SK-N-SH (cell line): ENCODE data around the gene EPB41L1. TPM values are rescaled to one million over a fixed set of nuclear protein-coding genes. Genes with fewer than 3 reads are reported as not detected.

ENCODE experiments used
- CTCF ChIA-PET: fragments of 300-600, 350-600 bp; formaldehyde crosslinking; extraction: SDS; loops from one replicate; lab custom pipeline; 2021; lab: Yijun Ruan, JAX
- POLR2A ChIA-PET: fragments of 350-600 bp; sonication (Branson Sonifier 250); formaldehyde crosslinking; extraction: SDS; loops from one replicate; lab custom pipeline; 2020; ENCODE audit warnings: antibody characterized with exemption, inconsistent platforms; lab: Yijun Ruan, JAX
- DNase-seq: peaks from one replicate; pipeline ENCODE4 v3.0.0; 2012
- H2AFZ ChIP-seq: fragments of 200-600 bp; sonication (generic); 2 replicates; pipeline ENCODE4 v1.8.1; 2016; ENCODE audit warnings: antibody characterized with exemption, mild to moderate bottlenecking, low read depth
- H3F3A ChIP-seq: fragments of 200-600 bp; sonication (generic); replicated peaks from 2 replicates; pipeline ENCODE3; 2016; ENCODE audit warnings: antibody characterized with exemption, mild to moderate bottlenecking; ENCODE audit not compliant: insufficient read depth
- H3K27ac ChIP-seq, 2 experiments: fragments of 200-500 bp in 1 of 2; fragments of 200-600 bp in 1 of 2; sonication (Bioruptor generic) in 1 of 2; sonication (generic), shearing (Covaris generic) in 1 of 2; 2 replicates each; pipeline versions ENCODE4 v1.5.1 to v1.6.1; 2014 to 2016; ENCODE audit warnings: low read depth in 2 of 2, inconsistent platforms in 1 of 2, low read length in 1 of 2, mild to moderate bottlenecking in 1 of 2, mixed read lengths in 1 of 2
- H3K27me3 ChIP-seq: fragments of 200-600 bp; sonication (generic), shearing (Covaris generic); 2 replicates; pipeline ENCODE4 v1.6.1; 2016; ENCODE audit warnings: mixed run types; ENCODE audit not compliant: insufficient read depth
- H3K36me3 ChIP-seq, 2 experiments: fragments of 200-500 bp in 1 of 2; fragments of 200-600 bp in 1 of 2; sonication (Bioruptor generic) in 1 of 2; sonication (generic) in 1 of 2; replicated peaks in 1 of 2; 2 replicates each; pipeline versions ENCODE3 to v1.5.1; 2014 to 2016; ENCODE audit warnings: low read length in 1 of 2, mild to moderate bottlenecking in 1 of 2; ENCODE audit not compliant: insufficient read depth in 2 of 2, control insufficient read depth in 1 of 2
- H3K4me1 ChIP-seq, 2 experiments: fragments of 200-500 bp in 1 of 2; fragments of 200-600 bp in 1 of 2; sonication (Bioruptor generic) in 1 of 2; sonication (generic), shearing (Covaris generic) in 1 of 2; 2 replicates each; pipeline versions ENCODE4 v1.5.1 to v1.6.1; 2014 to 2016; ENCODE audit warnings: low read depth in 1 of 2, low read length in 1 of 2, mixed run types in 1 of 2; ENCODE audit not compliant: insufficient read depth in 2 of 2, control insufficient read depth in 1 of 2
- H3K4me2 ChIP-seq: fragments of 200-600 bp; sonication (generic), shearing (Covaris generic); 2 replicates; pipeline ENCODE4 v1.6.1; 2017; ENCODE audit warnings: mixed run types
- H3K4me3 ChIP-seq, 2 experiments: fragments of 200-500 bp in 1 of 2; fragments of 200-600 bp in 1 of 2; sonication (Bioruptor generic) in 1 of 2; sonication (generic), shearing (Covaris generic) in 1 of 2; 2 replicates each; pipeline versions ENCODE4 v1.5.1 to v1.8.1; 2014 to 2016; ENCODE audit warnings: low read depth in 2 of 2, inconsistent platforms in 1 of 2, low read length in 1 of 2, mild to moderate bottlenecking in 1 of 2, mixed read lengths in 1 of 2, moderate library complexity in 1 of 2
- H3K79me2 ChIP-seq: fragments of 200-600 bp; sonication (generic); 2 replicates; pipeline ENCODE4 v1.8.1; 2017; ENCODE audit warnings: mild to moderate bottlenecking; ENCODE audit not compliant: insufficient read depth
- H3K9ac ChIP-seq: fragments of 200-600 bp; sonication (generic); 2 replicates; pipeline ENCODE4 v1.6.1; 2017; ENCODE audit warnings: mixed run types
- H3K9me2 ChIP-seq: fragments of 200-600 bp; sonication (generic); 2 replicates; pipeline ENCODE4 v1.6.1; 2017; ENCODE audit warnings: mixed run types
- H3K9me3 ChIP-seq: fragments of 200-600 bp; sonication (generic); 2 replicates; pipeline ENCODE4 v1.6.1; 2017; ENCODE audit warnings: mixed run types, mild to moderate bottlenecking, moderate library complexity
- H4K20me1 ChIP-seq: fragments of 200-600 bp; sonication (generic); 2 replicates; pipeline ENCODE4 v1.6.1; 2017; ENCODE audit warnings: mild to moderate bottlenecking, mixed run types; ENCODE audit not compliant: insufficient read depth
- CTCF ChIP-seq: fragments of 200-600 bp; sonication (generic); IDR thresholded peaks from 2 replicates; pipeline ENCODE4 v1.6.1; 2017; ENCODE audit warnings: antibody characterized with exemption, mild to moderate bottlenecking, moderate library complexity
- FOXJ3 ChIP-seq: sonication (generic); formaldehyde crosslinking; IDR thresholded peaks from 2 replicates; pipeline ENCODE4 v1.5.1; 2020; ENCODE audit warnings: mild to moderate bottlenecking, missing genetic modification reagents
- GABPA ChIP-seq: IDR thresholded peaks from 2 replicates; pipeline ENCODE4 v1.4.0; 2012; ENCODE audit warnings: low read depth, mild to moderate bottlenecking
- JUND ChIP-seq: IDR thresholded peaks from 2 replicates; pipeline ENCODE4 v1.4.0; 2012
- MEF2A ChIP-seq: IDR thresholded peaks from 2 replicates; pipeline ENCODE4 v1.4.0; 2012; ENCODE audit warnings: low read depth, borderline replicate concordance
- MXI1 ChIP-seq: IDR thresholded peaks from 2 replicates; pipeline ENCODE4 v1.6.1; 2012; ENCODE audit warnings: mild to moderate bottlenecking, low read depth, low read length, improper control_type of control experiment
- NFIC ChIP-seq: IDR thresholded peaks from 2 replicates; pipeline ENCODE4 v1.4.0; 2012; ENCODE audit warnings: borderline replicate concordance
- NRF1 ChIP-seq: IDR thresholded peaks from 2 replicates; pipeline ENCODE4 v1.6.1; 2012; ENCODE audit warnings: low read depth, mild to moderate bottlenecking, low read length
- PBX3 ChIP-seq: IDR thresholded peaks from 2 replicates; pipeline ENCODE4; 2012
- POLR2AphosphoS5 ChIP-seq: IDR thresholded peaks from 2 replicates; pipeline ENCODE4 v1.6.1; 2012; ENCODE audit warnings: low read depth, low read length
- RAD21 ChIP-seq: IDR thresholded peaks from 2 replicates; pipeline ENCODE4 v1.6.1; 2012; ENCODE audit warnings: mild to moderate bottlenecking, low read length
- RFX5 ChIP-seq: IDR thresholded peaks from 2 replicates; pipeline ENCODE4 v1.6.1; 2012; ENCODE audit warnings: mild to moderate bottlenecking, improper control_type of control experiment, low read length
- TAF1 ChIP-seq: IDR thresholded peaks from 2 replicates; pipeline ENCODE4 v1.6.1; 2012; ENCODE audit warnings: low read depth, mild to moderate bottlenecking, low read length, moderate library complexity, borderline replicate concordance
- WGBS: methylation state at CpG from one replicate; pipeline ENCODE4 v1.1.6; 2017; ENCODE audit warnings: low lambda C conversion rate; 5-methylcytosine and 5-hydroxymethylcytosine counted together
- polyA plus RNA-seq, 3 experiments: library from polyadenylated mRNA; depleted of rRNA; stranded (reverse); fragments of >200 nt; gene quantifications; 2 replicates each; pipeline ENCODE4 v1.2.3, GENCODE V29; 2012
- TF ChIP-seq, protein P1 (sequence below): fragments of 150-350 bp; IDR thresholded peaks from 2 replicates; pipeline ENCODE4 v1.6.1; 2016; ENCODE audit warnings: mild to moderate bottlenecking, low read depth, low read length

EPB41L1 gene
- polyA plus RNA-seq, 1 of the 3 experiments (the other 2 are of a cell fraction): 26.1 TPM

DNA sequence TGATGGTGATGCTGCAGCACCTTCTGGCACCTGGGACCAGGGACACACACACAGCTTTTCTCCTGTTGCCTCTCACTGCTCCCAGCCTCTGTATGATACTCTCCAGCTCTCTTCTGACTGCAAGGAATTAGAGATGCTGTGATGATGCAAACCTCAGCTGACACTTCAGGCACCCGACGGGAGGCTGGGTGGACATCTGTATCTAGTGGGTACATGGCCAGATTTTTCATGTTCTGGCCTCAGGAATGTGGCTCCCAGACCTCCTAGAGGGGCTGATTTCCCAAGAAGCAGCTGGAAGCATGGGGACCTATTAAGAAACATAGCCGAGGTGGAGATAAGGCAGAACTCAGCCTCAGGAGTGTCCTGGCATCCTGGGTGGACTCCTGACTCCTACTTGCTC lies 6.8 kb upstream of the EPB41L1 start:
- Histone ChIP-seq H3K4me1 (peaks cover 0 to 16% of the 10 kb centered on the region in 2 experiments; a peak in 1 of 4 replicates), H3F3A (peaks cover 3% of the 10 kb centered on the region), H3K79me2 (no peaks in the 10 kb centered on the region), H3K27ac (no peak overlapping the region), H2AFZ (no peak overlapping the region), H3K36me3 (no peaks in the 10 kb centered on the region), H3K9ac (no peak overlapping the region), H3K9me3 (no peaks in the 10 kb centered on the region), H4K20me1 (no peaks in the 10 kb centered on the region), H3K9me2 (no peaks in the 10 kb centered on the region), H3K27me3 (no peaks in the 10 kb centered on the region), H3K4me3 (no peak overlapping the region), H3K4me2 (no peak overlapping the region)
- ChIA-PET POLR2A (no interaction called here), CTCF (interaction anchor here (1.1 to 23.2 kb wide), 8 partner anchors 8 to 155 kb away, joined by 3 to 560 read pairs (median 7); no protein-coding TSS in a partner anchor)
- no peak for DNase-seq
- TF ChIP-seq NFIC: no peak
- TF ChIP-seq PBX3: no peak
- TF ChIP-seq NRF1: no peak
- TF ChIP-seq POLR2AphosphoS5: no peak
- TF ChIP-seq RFX5: no peak
- TF ChIP-seq JUND: no peak
- no peak for TF ChIP-seq GABPA
- no peak for TF ChIP-seq MXI1
- TF ChIP-seq, protein P1, sequence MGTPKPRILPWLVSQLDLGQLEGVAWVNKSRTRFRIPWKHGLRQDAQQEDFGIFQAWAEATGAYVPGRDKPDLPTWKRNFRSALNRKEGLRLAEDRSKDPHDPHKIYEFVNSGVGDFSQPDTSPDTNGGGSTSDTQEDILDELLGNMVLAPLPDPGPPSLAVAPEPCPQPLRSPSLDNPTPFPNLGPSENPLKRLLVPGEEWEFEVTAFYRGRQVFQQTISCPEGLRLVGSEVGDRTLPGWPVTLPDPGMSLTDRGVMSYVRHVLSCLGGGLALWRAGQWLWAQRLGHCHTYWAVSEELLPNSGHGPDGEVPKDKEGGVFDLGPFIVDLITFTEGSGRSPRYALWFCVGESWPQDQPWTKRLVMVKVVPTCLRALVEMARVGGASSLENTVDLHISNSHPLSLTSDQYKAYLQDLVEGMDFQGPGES: no peak
- TF ChIP-seq MEF2A: no peak
- WGBS: 40% methylated on average over 3 of the region's 3 CpGs

DNA sequence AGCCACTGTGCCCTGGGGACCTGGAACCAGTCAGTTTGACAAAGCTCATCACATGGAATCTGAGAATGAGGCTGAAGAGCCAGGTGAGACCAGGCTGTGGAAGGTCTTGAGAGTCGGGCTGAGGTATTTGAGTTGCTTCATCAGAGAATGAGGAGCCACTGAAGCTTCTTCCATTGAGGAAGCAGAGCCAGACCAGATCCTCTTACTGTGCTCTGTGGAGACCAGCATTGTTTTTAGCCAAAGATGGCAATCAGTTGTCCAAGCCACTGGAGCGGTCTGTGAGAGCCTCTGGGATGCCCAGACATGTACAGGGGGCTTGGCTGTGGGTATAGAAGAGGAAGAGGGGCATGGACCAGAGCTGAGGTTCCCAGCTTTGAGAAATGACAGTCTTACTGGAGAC lies 6.1 kb upstream of the EPB41L1 start:
- ChIA-PET CTCF (interaction anchor here (1.5 to 23.2 kb wide), 7 partner anchors 7 to 155 kb away, joined by 6 to 560 read pairs (median 7); no protein-coding TSS in a partner anchor), POLR2A (no interaction called here)
- Histone ChIP-seq H3K4me2 (no peak overlapping the region), H3K9me2 (no peaks in the 10 kb centered on the region), H4K20me1 (no peaks in the 10 kb centered on the region), H2AFZ (no peak overlapping the region), H3K4me3 (no peak overlapping the region), H3K4me1 (peaks cover 0 to 16% of the 10 kb centered on the region in 2 experiments; a peak in 1 of 4 replicates), H3K79me2 (no peaks in the 10 kb centered on the region), H3K27me3 (no peaks in the 10 kb centered on the region), H3K27ac (no peak overlapping the region), H3K36me3 (no peaks in the 10 kb centered on the region), H3F3A (peaks cover 9% of the 10 kb centered on the region), H3K9me3 (no peaks in the 10 kb centered on the region), H3K9ac (no peak overlapping the region)
- no peak for TF ChIP-seq RFX5
- no peak for TF ChIP-seq TAF1
- TF ChIP-seq RAD21: no peak
- TF ChIP-seq CTCF: no peak
- no peak for TF ChIP-seq FOXJ3
- no peak for TF ChIP-seq JUND
- TF ChIP-seq PBX3: no peak
- no peak for DNase-seq
- 73% methylated on average over 2 of the region's 2 CpGs for WGBS
